ENCODE results near the gene IFI16.

IFI16 gene

GRCh38 chr1:158969855-158970254, 39.9 kb upstream of the IFI16 start:
- Histone ChIP-seq H4K91ac (ENCODE audit: low read length) (no peak overlapping the region), H2BK12ac (ENCODE audit: low read length in 2 of 2) (no peak overlapping the region), H3K4ac (ENCODE audit: low read depth in 1 of 2, low read length in 2 of 2) (no peak overlapping the region), H3K79me1 (replicated peaks; ENCODE audit: low read length, poor library complexity, severe bottlenecking) (no peaks in the 10 kb centered on the region), H3K9ac (ENCODE audit: low read length) (no peak overlapping the region), H3K4me2 (ENCODE audit: low read length, poor library complexity, severe bottlenecking) (no peak overlapping the region), H2BK120ac (ENCODE audit: low read depth, low read length) (no peak overlapping the region), H4K8ac (ENCODE audit: low read length) (no peak overlapping the region), H3K9me3 (ENCODE audit: control insufficient read depth, low read length) (no peaks in the 10 kb centered on the region), H3K4me1 (ENCODE audit: control insufficient read depth, insufficient read depth, low read depth, low read length) (no peaks in the 10 kb centered on the region), H3K27me3 (ENCODE audit: control insufficient read depth in 1 of 2, insufficient read depth in 1 of 2, low read length in 2 of 2) (no peaks in the 10 kb centered on the region), H3K4me3 (ENCODE audit: insufficient read depth in 1 of 2, low read depth in 1 of 2, low read length in 2 of 2) (no peak overlapping the region), H3K18ac (ENCODE audit: low read depth in 1 of 2, low read length in 2 of 2) (no peak overlapping the region), H2BK15ac (ENCODE audit: low read depth, poor library complexity, severe bottlenecking) (no peak overlapping the region), H3K23ac (ENCODE audit: low read length in 2 of 2) (no peak overlapping the region), H2BK5ac (ENCODE audit: low read depth, low read length, poor library complexity, severe bottlenecking) (no peak overlapping the region), H2AFZ (ENCODE audit: low read depth, low read length) (no peak overlapping the region), H3K27ac (ENCODE audit: low read length, poor library complexity, severe bottlenecking) (no peak overlapping the region), H2AK5ac (ENCODE audit: low read length, severe bottlenecking) (no peak overlapping the region), H3K14ac (ENCODE audit: low read length in 2 of 2) (no peak overlapping the region), H3K36me3 (ENCODE audit: control insufficient read depth in 1 of 2, insufficient read depth in 2 of 2, low read depth in 1 of 2, low read length in 2 of 2) (no peaks in the 10 kb centered on the region)
- no peak for DNase-seq
- 40% methylated on average over 1 of the region's 1 CpG for WGBS

GRCh38 chr1:158972841-158973240, 36.9 kb upstream of the IFI16 start:
- Histone ChIP-seq H3K79me1 (replicated peaks; ENCODE audit: low read length, poor library complexity, severe bottlenecking) (no peaks in the 10 kb centered on the region), H3K9me3 (ENCODE audit: control insufficient read depth, low read length) (no peaks in the 10 kb centered on the region), H2BK12ac (ENCODE audit: low read length in 2 of 2) (no peak overlapping the region), H2AFZ (ENCODE audit: low read depth, low read length) (no peak overlapping the region), H2BK120ac (ENCODE audit: low read depth, low read length) (no peak overlapping the region), H2BK15ac (ENCODE audit: low read depth, poor library complexity, severe bottlenecking) (no peak overlapping the region), H3K18ac (ENCODE audit: low read depth in 1 of 2, low read length in 2 of 2) (no peak overlapping the region), H4K91ac (ENCODE audit: low read length) (no peak overlapping the region), H3K4me2 (ENCODE audit: low read length, poor library complexity, severe bottlenecking) (no peak overlapping the region), H3K27me3 (ENCODE audit: control insufficient read depth in 1 of 2, insufficient read depth in 1 of 2, low read length in 2 of 2) (no peaks in the 10 kb centered on the region), H3K36me3 (ENCODE audit: control insufficient read depth in 1 of 2, insufficient read depth in 2 of 2, low read depth in 1 of 2, low read length in 2 of 2) (no peaks in the 10 kb centered on the region), H2AK5ac (ENCODE audit: low read length, severe bottlenecking) (no peak overlapping the region), H2BK5ac (ENCODE audit: low read depth, low read length, poor library complexity, severe bottlenecking) (no peak overlapping the region), H3K4me3 (ENCODE audit: insufficient read depth in 1 of 2, low read depth in 1 of 2, low read length in 2 of 2) (no peak overlapping the region), H3K23ac (ENCODE audit: low read length in 2 of 2) (no peak overlapping the region), H3K27ac (ENCODE audit: low read length, poor library complexity, severe bottlenecking) (no peak overlapping the region), H3K9ac (ENCODE audit: low read length) (no peak overlapping the region), H3K14ac (ENCODE audit: low read length in 2 of 2) (no peak overlapping the region), H3K4me1 (ENCODE audit: control insufficient read depth, insufficient read depth, low read depth, low read length) (no peaks in the 10 kb centered on the region), H3K4ac (ENCODE audit: low read depth in 1 of 2, low read length in 2 of 2) (no peak overlapping the region), H4K8ac (ENCODE audit: low read length) (no peak overlapping the region)
- DNase-seq = peak; percentile 12

GRCh38 chr1:158976219-158976618, 33.5 kb upstream of the IFI16 start:
- Histone ChIP-seq H3K4ac (ENCODE audit: low read depth in 1 of 2, low read length in 2 of 2) (no peak overlapping the region), H2BK120ac (ENCODE audit: low read depth, low read length) (no peak overlapping the region), H3K9me3 (ENCODE audit: control insufficient read depth, low read length) (peaks cover 4% of the 10 kb centered on the region), H3K4me3 (ENCODE audit: insufficient read depth in 1 of 2, low read depth in 1 of 2, low read length in 2 of 2) (no peak overlapping the region), H3K27ac (ENCODE audit: low read length, poor library complexity, severe bottlenecking) (no peak overlapping the region), H3K18ac (ENCODE audit: low read depth in 1 of 2, low read length in 2 of 2) (no peak overlapping the region), H3K79me1 (replicated peaks; ENCODE audit: low read length, poor library complexity, severe bottlenecking) (no peaks in the 10 kb centered on the region), H3K4me2 (ENCODE audit: low read length, poor library complexity, severe bottlenecking) (no peak overlapping the region), H3K23ac (ENCODE audit: low read length in 2 of 2) (no peak overlapping the region), H3K27me3 (ENCODE audit: control insufficient read depth in 1 of 2, insufficient read depth in 1 of 2, low read length in 2 of 2) (no peaks in the 10 kb centered on the region), H3K14ac (ENCODE audit: low read length in 2 of 2) (no peak overlapping the region), H3K4me1 (ENCODE audit: control insufficient read depth, insufficient read depth, low read depth, low read length) (no peaks in the 10 kb centered on the region), H2AK5ac (ENCODE audit: low read length, severe bottlenecking) (no peak overlapping the region), H2AFZ (ENCODE audit: low read depth, low read length) (no peak overlapping the region), H2BK12ac (ENCODE audit: low read length in 2 of 2) (no peak overlapping the region), H4K8ac (ENCODE audit: low read length) (no peak overlapping the region), H3K36me3 (ENCODE audit: control insufficient read depth in 1 of 2, insufficient read depth in 2 of 2, low read depth in 1 of 2, low read length in 2 of 2) (no peaks in the 10 kb centered on the region), H2BK5ac (ENCODE audit: low read depth, low read length, poor library complexity, severe bottlenecking) (no peak overlapping the region), H3K9ac (ENCODE audit: low read length) (no peak overlapping the region), H4K91ac (ENCODE audit: low read length) (no peak overlapping the region), H2BK15ac (ENCODE audit: low read depth, poor library complexity, severe bottlenecking) (no peak overlapping the region)
- DNase-seq = no peak
- WGBS = 27% methylated on average over 3 of the region's 4 CpGs

- Histone ChIP-seq H3K4me3 (ENCODE audit: insufficient read depth in 1 of 2, low read depth in 1 of 2, low read length in 2 of 2) (no peak overlapping the region), H3K23ac (ENCODE audit: low read length in 2 of 2) (no peak overlapping the region), H3K4ac (ENCODE audit: low read depth in 1 of 2, low read length in 2 of 2) (no peak overlapping the region), H4K8ac (ENCODE audit: low read length) (no peak overlapping the region), H3K4me1 (ENCODE audit: control insufficient read depth, insufficient read depth, low read depth, low read length) (no peaks in the 10 kb centered on the region), H2BK120ac (ENCODE audit: low read depth, low read length) (no peak overlapping the region), H3K27me3 (ENCODE audit: control insufficient read depth in 1 of 2, insufficient read depth in 1 of 2, low read length in 2 of 2) (no peaks in the 10 kb centered on the region), H2AK5ac (ENCODE audit: low read length, severe bottlenecking) (no peak overlapping the region), H2BK12ac (ENCODE audit: low read length in 2 of 2) (no peak overlapping the region), H2BK5ac (ENCODE audit: low read depth, low read length, poor library complexity, severe bottlenecking) (no peak overlapping the region), H2AFZ (ENCODE audit: low read depth, low read length) (no peak overlapping the region), H3K36me3 (ENCODE audit: control insufficient read depth in 1 of 2, insufficient read depth in 2 of 2, low read depth in 1 of 2, low read length in 2 of 2) (no peaks in the 10 kb centered on the region), H3K14ac (ENCODE audit: low read length in 2 of 2) (no peak overlapping the region), H3K79me1 (replicated peaks; ENCODE audit: low read length, poor library complexity, severe bottlenecking) (no peaks in the 10 kb centered on the region), H3K27ac (ENCODE audit: low read length, poor library complexity, severe bottlenecking) (no peak overlapping the region), H4K91ac (ENCODE audit: low read length) (no peak overlapping the region), H2BK15ac (ENCODE audit: low read depth, poor library complexity, severe bottlenecking) (no peak overlapping the region), H3K4me2 (ENCODE audit: low read length, poor library complexity, severe bottlenecking) (no peak overlapping the region), H3K18ac (ENCODE audit: low read depth in 1 of 2, low read length in 2 of 2) (no peak overlapping the region), H3K9ac (ENCODE audit: low read length) (no peak overlapping the region), H3K9me3 (ENCODE audit: control insufficient read depth, low read length) (peaks cover 4% of the 10 kb centered on the region)
- no peak for DNase-seq
- 50% methylated on average over 2 of the region's 2 CpGs for WGBS
These were observed 31.0 kb upstream of the IFI16 start for GRCh38 chr1:158978730-158979129.

All from mesenchymal stem cell (in vitro differentiated cells and primary cell).